Motor neuron (in vitro differentiated cells): ENCODE data around the gene FLNC. TPM values are rescaled to one million over a fixed set of nuclear protein-coding genes. Genes with fewer than 3 reads are reported as not detected.

Experiments used
- ATAC-seq, 8 experiments: fragments of 200-7000 bp; cut with Tn5 transposase; replicated peaks in 6 of 8; 2 replicates each; pipeline ENCODE4 v1.8.0; 2021; ENCODE audit warnings: mild to moderate bottlenecking in 8 of 8, moderate library complexity in 8 of 8
- H3K27ac ChIP-seq, 2 donors: fragments of 250-450 bp; sonication (Bioruptor Pico); 2 replicates each; pipeline ENCODE4 v1.9.0; 2021; ENCODE audit warnings: antibody characterized with exemption in 2 of 2, mild to moderate bottlenecking in 2 of 2, moderate library complexity in 1 of 2
- H3K4me1 ChIP-seq, 2 donors: fragments of 250-450 bp; sonication (Bioruptor Pico); replicated peaks in 1 of 2; 2 replicates each; pipeline ENCODE4 v1.6.1; 2021; ENCODE audit warnings: antibody characterized with exemption in 2 of 2, mild to moderate bottlenecking in 2 of 2, moderate library complexity in 1 of 2
- H3K4me3 ChIP-seq, 5 donors: fragments of 250-450 bp; sonication (Bioruptor Pico); 2 replicates each; pipeline ENCODE4 v1.9.0; 2021; ENCODE audit warnings: antibody characterized with exemption in 5 of 5, mild to moderate bottlenecking in 5 of 5, moderate library complexity in 4 of 5
- WGBS, 10 experiments: fragments of 450-650 bp; shearing (Covaris generic); methylation state at CpG; one replicate each; pipeline ENCODE4 v1.0.0; 2022; 5-methylcytosine and 5-hydroxymethylcytosine counted together
- in situ Hi-C, 9 experiments: fragments of 400-800 bp; cut with MboI; loops; one replicate each; pipeline ENCODE4 v1.15.0; 2021; ENCODE audit warnings: low sequenced_read_pairs in 9 of 9, low pct_unique_long_range_greater_than_20kb in 2 of 9; ENCODE audit not compliant: unreplicated experiment in 9 of 9
- total RNA-seq, 8 experiments: library from RNA; unstranded; fragments of 300-600 nt; gene quantifications; 2 replicates each; pipeline versions ENCODE4 v1.2.3 to v1.2.4, GENCODE V29; 2022

FLNC gene
- total RNA-seq, 8 experiments from 2014 or later, result 1.7 to 157 (median 25.9) TPM

DNA sequence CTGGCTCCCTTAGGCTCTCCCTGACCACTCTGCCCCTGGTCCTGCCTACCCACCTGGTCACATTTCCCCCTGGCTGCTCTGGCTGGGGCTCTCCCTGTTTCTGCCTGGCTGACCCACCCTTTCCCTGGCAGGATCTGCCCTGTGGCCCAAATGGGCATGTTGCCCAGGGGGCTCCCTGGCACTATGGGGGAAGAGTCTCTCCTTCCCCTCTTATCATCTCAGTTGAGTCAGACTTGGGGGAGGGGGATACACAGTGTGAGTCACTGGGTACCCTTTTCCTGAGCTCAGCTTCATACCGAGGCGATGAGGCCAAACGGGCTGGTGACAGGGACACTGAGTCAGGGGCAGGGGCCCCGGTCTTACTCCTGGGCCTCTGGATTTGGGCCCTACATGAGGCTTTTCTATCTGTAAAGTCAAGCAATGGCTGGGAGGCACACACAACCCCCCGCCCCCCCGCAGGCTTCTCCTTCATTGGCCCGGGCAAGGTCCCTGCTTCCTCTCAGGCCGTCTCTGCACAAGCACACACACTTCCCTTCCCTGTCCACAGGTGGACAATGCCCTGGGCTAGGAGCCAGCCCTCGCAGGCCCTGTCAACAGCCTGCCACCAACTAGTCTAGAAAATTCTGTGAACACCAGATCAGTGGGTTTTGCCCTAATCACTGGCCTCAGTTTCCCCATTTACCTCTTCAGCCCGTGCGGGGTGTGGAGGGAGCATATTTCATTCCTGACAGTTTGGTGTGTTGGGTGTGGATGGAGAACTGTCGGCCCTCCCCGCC, 627 bp upstream of the FLNC start:
- Histone ChIP-seq H3K27ac (peak overlapping the region in 1 of 2 donors; percentile 91), H3K4me1 (peaks cover 45 to 51% of the 10 kb centered on the region in 2 donors), H3K4me3 (peak overlapping the region in 4 of 5 donors; percentile 25 to 58 (median 50))
- in situ Hi-C loops, result no loop called here
- no peak for ATAC-seq
- 0 to 57% methylated on average over 1 of the region's 13 CpGs; no CpG with 5 or more reads in 8 of the 10 experiments for WGBS, 10 experiments

DNA sequence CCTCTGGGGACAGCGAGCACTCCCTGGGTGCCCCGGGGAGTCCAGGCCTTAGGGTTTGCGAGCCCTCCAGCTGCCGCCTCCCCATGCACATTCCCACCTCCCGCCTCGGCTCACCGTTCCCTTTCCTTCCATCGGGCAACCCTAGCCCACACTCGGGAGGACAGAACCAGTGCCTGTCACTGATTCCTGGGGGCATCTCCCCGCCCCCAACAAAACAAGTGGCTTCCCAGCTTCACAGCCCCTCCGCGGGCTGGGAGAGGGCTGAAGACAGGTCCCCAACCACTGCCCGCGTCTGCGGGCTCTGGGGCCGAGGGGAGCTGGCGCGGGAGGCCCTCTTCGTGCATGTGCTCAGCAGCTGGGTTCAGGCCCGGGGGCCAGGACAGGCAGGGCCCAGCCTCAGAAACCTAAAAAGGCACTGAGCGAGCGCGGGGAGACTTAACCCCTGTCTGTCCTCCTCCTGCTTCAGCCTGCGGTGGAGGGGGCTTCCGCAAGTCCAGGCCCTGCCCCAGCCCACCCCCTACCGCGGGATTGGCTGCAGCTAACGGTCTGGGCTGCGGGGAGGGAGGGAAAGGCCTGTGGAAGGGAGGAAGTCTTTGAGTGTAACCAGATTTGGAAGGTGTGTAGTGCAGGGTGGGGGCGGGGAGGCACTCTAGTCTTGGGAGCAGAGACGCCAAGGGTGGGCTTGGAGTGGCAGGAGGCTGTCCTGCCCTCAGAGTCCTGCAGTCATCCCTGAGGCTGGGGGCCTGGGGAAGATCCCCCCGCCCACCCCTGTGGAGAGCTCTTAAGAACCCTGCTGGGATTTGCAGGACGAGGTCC, 1.2 kb downstream of the FLNC start:
- ATAC-seq, result peak in 7 of 8 experiments; percentile 0 to 47 (median 2)
- Histone ChIP-seq H3K27ac (peak overlapping the region; percentile 78 to 91), H3K4me3 (peak overlapping the region; percentile 3 to 58 (median 44)), H3K4me1 (peaks cover 45 to 51% of the 10 kb centered on the region in 2 donors)
- in situ Hi-C loops, result no loop called here
- WGBS, 10 experiments, result 0 to 15% (median 10%) methylated on average over 1 to 9 of the region's 33 CpGs; no CpG with 5 or more reads in 5 of the 10 experiments

DNA sequence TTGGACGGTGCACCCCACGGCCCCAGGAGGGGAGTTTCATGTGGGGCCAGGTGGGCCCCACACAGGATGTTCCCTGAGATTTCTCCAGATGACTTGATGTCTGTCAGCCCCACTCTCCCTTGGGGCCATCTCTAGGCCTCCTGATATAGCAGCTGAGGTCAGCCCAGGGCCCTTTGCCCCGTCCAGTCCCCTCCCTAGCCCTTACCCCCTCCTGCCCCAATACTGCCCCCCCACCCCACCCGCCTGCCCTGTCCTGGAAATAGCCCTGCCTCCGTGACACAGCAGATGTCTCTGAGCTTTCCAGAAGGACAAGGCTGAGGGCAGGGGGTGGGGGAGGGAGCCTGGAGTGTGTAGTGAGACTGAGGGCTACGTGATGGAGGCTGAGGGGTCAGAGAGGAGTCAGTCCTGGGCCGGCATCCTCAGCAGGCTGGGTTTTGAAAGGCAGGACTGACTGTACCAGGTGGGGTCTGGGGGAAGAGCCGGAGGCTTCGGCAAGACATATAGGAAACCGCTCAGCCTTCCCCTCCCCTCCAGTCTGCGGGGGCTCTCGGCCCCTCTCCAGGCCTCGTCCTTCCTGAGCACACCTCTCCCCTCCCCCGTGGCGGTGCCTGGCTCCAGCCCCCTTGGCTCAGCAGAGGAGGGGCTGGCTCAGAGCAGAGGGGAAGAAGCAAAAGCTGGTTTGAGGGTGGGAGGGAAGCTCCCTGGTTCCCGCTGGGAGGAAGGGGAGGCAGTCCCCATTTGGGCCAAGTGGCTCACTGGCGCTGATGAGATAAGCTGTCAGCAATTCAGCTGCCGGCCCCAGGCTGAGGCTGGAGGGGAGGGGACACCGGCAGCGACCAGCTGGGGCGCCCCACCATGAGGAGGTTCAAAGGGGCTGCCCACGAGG, 2.0 kb downstream of the FLNC start:
- WGBS, 10 experiments, result 20% methylated on average over 1 of the region's 22 CpGs; no CpG with 5 or more reads in 9 of the 10 experiments
- ATAC-seq, result peak in 7 of 8 experiments; percentile 1 to 47 (median 33)
- in situ Hi-C loops, result no loop called here
- Histone ChIP-seq H3K4me1 (peaks cover 41 to 47% of the 10 kb centered on the region in 2 donors), H3K4me3 (peak overlapping the region; percentile 4 to 58 (median 44)), H3K27ac (peak overlapping the region; percentile 78 to 91)

DNA sequence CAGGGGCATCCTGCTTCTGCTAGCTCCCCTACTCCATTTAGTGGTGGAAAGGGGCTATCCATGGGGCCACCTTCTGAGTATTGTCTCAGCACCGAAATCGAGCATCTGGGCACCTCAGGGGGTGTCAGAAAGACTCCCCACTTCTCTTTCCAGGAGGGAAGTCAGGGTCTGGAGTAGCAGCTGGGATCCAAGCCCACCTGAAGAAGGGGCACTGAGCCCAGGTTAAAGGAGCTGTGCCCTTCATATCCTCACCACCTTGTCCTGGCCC, 2.6 kb downstream of the FLNC start:
- in situ Hi-C loops, result no loop called here
- no peak for ATAC-seq
- peak overlapping the region; percentile 78 to 91 for H3K27ac ChIP-seq
- peaks cover 36 to 41% of the 10 kb centered on the region in 2 donors for H3K4me1 ChIP-seq
- peak overlapping the region in 4 of 5 donors; percentile 25 to 58 (median 50) for H3K4me3 ChIP-seq
- no CpG with 5 or more reads among the region's 2 CpGs for WGBS, 10 experiments

DNA sequence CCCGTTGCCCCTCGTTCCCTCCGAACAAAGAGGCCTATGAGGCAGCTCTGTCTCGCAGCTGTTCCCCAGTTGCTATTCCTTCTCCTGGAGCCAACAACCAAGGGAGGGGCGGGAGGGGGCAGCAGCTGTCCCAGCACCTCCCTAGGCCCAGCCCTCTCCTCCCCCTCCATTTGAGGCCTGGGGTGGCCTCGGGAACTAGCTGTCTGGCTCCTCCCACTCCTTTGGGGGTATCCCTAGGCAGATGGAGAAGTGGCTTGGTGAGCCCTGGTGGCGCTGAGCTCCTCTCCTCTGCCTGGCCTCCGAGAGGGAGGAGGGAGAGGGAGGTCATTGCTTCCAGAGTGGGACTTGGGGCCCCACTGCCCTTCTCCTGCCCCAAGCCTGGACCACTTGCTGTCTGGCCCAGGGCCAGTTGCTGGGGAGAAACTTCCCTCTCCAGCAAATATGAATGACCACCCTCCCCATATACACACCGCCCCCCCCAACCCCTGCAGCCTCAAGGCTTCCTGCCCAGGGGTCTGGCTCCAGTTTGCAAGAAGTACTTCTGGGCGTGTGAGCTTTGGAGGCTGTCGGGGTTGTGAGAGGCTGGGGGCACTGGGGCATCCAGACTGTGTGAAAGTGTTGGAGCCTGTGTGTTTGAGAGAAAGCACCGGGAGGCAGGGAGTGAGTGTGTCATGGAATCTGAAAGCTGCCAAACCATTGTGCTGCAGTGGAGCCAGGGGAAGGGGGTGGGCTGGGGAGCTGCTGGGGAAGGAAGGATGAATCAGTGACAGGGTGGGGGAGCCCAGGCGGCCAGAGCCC, 3.1 kb downstream of the FLNC start:
- peak; percentile 6 to 60 (median 50) for ATAC-seq
- Histone ChIP-seq H3K27ac (peak overlapping the region; percentile 78 to 91), H3K4me1 (peaks cover 30 to 36% of the 10 kb centered on the region in 2 donors), H3K4me3 (peak overlapping the region in 4 of 5 donors; percentile 25 to 58 (median 50))
- in situ Hi-C loops, result no loop called here
- WGBS, 10 experiments, result 0% methylated on average over 2 of the region's 13 CpGs; no CpG with 5 or more reads in 9 of the 10 experiments

DNA sequence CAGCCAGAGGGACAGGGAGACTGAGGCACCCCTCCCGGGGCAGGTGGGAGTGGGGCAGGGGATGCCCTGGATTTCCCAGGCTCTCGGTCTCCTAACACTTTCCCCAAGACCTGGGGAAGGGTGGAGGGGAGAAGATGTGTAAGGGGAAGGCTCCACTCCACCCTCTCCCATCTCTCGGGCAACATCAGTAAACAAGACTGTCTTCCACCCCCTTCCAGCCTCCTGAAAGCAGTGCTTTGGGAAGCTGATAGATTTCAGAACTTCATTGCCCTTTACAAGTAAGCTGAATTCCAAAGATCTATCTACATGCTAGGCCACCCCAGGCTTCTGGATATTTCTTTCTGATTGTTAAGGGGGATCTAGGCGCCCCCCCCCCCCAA, 3.7 kb downstream of the FLNC start:
- peak in 3 of 8 experiments; percentile 9 to 16 (median 10) for ATAC-seq
- WGBS, 10 experiments, result 17% methylated on average over 1 of the region's 4 CpGs; no CpG with 5 or more reads in 9 of the 10 experiments
- peaks cover 25 to 33% of the 10 kb centered on the region in 2 donors for H3K4me1 ChIP-seq
- peak overlapping the region in 3 of 5 donors; percentile 44 to 58 (median 57) for H3K4me3 ChIP-seq
- in situ Hi-C loops, result no loop called here
- H3K27ac ChIP-seq, result peak overlapping the region in 1 of 2 donors; percentile 91

DNA sequence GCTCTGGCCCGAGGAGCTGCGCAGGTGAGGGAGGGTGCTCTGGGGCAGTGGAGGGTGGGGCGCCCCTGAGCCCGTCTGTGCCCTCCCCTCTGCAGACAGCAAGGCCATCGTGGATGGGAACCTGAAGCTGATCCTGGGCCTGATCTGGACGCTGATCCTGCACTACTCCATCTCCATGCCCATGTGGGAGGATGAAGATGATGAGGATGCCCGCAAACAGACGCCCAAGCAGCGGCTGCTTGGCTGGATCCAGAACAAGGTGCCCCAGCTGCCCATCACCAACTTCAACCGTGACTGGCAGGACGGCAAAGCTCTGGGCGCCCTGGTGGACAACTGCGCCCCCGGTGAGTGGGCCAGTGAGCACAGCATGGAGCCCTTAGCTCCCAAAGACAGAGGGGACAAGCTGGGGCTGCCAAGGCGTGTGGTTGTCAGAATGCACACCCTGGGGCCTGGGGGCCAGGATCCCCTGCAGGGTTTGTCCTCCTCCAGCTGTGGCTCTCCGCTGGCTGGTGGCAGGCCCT, 5.1 kb downstream of the FLNC start:
- peaks cover 18 to 30% of the 10 kb centered on the region in 2 donors for H3K4me1 ChIP-seq
- in situ Hi-C loops, result no loop called here
- WGBS, 10 experiments, result 83 to 100% (median 97%) methylated on average over 1 to 7 of the region's 16 CpGs; no CpG with 5 or more reads in 4 of the 10 experiments
- ATAC-seq, result no peak
- H3K27ac ChIP-seq, result no peak overlapping the region
- H3K4me3 ChIP-seq, result no peak overlapping the region

DNA sequence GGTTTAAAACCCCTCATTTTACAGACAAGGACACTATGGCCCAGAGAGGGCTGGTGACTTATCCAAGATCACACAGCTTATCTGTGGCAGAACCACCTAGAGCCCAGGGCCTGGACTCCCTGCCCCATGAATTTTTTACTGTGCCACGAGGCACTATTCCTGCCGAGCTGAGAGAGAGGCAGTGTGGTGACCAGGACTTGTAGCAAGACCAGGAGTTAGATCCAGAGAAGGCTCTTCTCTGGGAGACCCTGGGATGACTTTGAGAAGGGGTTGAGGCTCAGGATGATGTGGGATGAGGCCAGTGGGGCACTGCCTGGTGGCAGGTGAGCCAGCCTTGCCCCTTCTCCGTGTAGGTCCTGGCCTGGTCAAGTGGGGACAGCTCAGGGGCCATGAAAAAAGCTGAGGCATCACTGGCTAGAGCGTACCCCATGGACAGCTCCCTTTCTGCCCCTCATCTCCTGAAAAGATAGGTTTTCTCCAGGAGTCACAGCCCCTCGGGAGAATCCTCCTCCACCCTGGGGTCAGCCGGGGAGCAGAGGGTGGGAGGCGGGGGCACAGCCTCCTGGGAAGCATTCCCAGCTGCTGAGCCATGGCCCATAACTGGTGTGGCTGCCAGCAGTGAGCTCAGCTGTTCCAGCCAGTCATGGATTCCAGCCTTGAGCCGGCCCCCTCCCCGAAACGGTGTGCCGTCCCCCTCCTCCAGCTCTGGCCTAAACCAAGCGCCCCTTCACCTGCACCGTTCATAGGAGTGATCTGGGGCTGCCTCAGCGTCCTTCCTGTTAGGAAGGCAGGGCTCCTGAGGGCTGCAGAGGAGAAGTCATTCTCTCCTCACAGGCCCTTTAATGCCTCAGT, 5.8 kb downstream of the FLNC start:
- no peak overlapping the region for H3K4me3 ChIP-seq
- no peak overlapping the region for H3K27ac ChIP-seq
- WGBS, 10 experiments, result 0 to 100% (median 60%) methylated on average over 1 to 2 of the region's 14 CpGs; no CpG with 5 or more reads in 6 of the 10 experiments
- H3K4me1 ChIP-seq, result peaks cover 18 to 30% of the 10 kb centered on the region in 2 donors
- in situ Hi-C loops, result no loop called here
- no peak for ATAC-seq

DNA sequence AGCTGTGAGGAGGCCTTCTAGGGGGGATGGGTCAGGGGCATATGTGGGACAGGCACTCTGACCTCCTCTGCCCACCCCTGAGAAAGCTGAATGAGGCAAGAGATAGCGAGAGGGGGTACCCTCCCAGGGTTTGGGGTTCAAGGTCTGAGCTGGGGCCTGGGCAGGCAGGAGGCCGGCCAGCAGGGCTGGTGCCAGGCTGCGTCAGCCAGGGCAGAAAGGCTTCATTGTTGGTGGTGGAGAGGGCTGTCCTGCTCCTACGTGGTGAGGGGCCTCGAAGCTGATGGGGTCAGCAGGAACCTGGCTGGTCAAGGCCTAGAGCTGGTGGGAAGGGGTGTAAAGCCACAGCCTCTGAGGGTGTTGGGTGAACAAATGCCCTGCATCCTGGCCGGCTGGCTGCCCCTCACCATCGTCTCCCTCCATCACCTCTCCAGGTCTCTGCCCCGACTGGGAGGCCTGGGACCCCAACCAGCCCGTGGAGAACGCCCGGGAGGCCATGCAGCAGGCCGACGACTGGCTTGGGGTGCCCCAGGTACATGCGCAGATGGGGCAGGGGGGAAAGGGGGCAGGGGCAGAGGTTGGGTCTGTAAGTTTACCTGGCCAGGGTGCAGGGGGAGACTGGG, 6.6 kb downstream of the FLNC start:
- WGBS, 10 experiments, result 100% methylated on average over 1 of the region's 14 CpGs; no CpG with 5 or more reads in 9 of the 10 experiments
- no peak overlapping the region for H3K4me3 ChIP-seq
- in situ Hi-C loops, result no loop called here
- no peak for ATAC-seq
- H3K27ac ChIP-seq, result no peak overlapping the region
- peaks cover 18 to 24% of the 10 kb centered on the region in 2 donors for H3K4me1 ChIP-seq

DNA sequence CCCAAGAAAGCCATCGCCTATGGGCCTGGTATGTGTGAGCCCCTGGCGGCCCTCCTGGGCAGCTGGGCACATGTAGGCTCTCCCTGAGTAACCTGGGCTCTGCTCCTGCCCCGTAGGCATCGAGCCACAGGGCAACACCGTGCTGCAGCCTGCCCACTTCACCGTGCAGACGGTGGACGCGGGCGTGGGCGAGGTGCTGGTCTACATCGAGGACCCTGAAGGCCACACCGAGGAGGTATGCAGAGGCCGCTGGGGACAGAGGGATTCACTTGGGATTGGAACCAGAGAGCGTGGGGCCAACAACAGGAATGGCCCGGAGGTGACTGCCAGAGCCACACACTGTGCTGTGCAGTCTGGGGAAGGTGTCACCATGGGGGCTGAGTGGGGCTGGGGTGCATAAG, 7.3 kb downstream of the FLNC start:
- no peak overlapping the region for H3K4me3 ChIP-seq
- in situ Hi-C loops, result no loop called here
- no CpG with 5 or more reads among the region's 16 CpGs for WGBS, 10 experiments
- H3K4me1 ChIP-seq, result peaks cover 14 to 17% of the 10 kb centered on the region in 2 donors
- H3K27ac ChIP-seq, result no peak overlapping the region
- ATAC-seq, result no peak
